Endodermal cell (in vitro differentiated cells): ENCODE data around the gene RUSC2. TPM values are rescaled to one million over a fixed set of nuclear protein-coding genes. Genes with fewer than 3 reads are reported as not detected.

Experiments
- DNase-seq: peaks from one replicate; pipeline ENCODE4 v3.0.0-alpha.2; 2017
- H3K27ac ChIP-seq: 2 replicates; pipeline ENCODE4 v1.5.1; 2013; ENCODE audit warnings: mild to moderate bottlenecking, low read depth, low read length, moderate library complexity
- H3K27me3 ChIP-seq: 2 replicates; pipeline ENCODE4 v1.6.1; 2013; ENCODE audit warnings: mild to moderate bottlenecking, low read length, moderate library complexity; ENCODE audit not compliant: insufficient read depth, control insufficient read depth, poor library complexity, severe bottlenecking
- H3K36me3 ChIP-seq: 2 replicates; pipeline ENCODE4 v1.7.0; 2013; ENCODE audit warnings: mild to moderate bottlenecking, low read length, moderate library complexity; ENCODE audit not compliant: control insufficient read depth, insufficient read depth
- H3K4me1 ChIP-seq: one replicate; pipeline ENCODE4 v1.7.0; 2013; ENCODE audit warnings: low read length; ENCODE audit not compliant: control insufficient read depth, insufficient read depth
- H3K4me3 ChIP-seq: 2 replicates; pipeline ENCODE4 v1.5.1; 2013; ENCODE audit warnings: mild to moderate bottlenecking, low read length, moderate library complexity
- H3K9ac ChIP-seq: 2 replicates; pipeline ENCODE4 v1.6.1; 2013; ENCODE audit warnings: mild to moderate bottlenecking, low read length, moderate library complexity; ENCODE audit not compliant: poor library complexity, severe bottlenecking; ENCODE audit errors: extremely low read depth
- H3K9me3 ChIP-seq: 2 replicates; pipeline ENCODE4 v1.6.1; 2013; ENCODE audit warnings: mild to moderate bottlenecking, low read length, moderate library complexity; ENCODE audit not compliant: control insufficient read depth
- H3K27ac Mint-ChIP-seq: 2 replicates; pipeline ENCODE4 v1.8.0; 2020; ENCODE audit warnings: mixed read lengths
- H3K27me3 Mint-ChIP-seq: 2 replicates; pipeline ENCODE4 v1.8.0; 2021; ENCODE audit warnings: mild to moderate bottlenecking, mixed read lengths; ENCODE audit not compliant: insufficient read depth
- H3K36me3 Mint-ChIP-seq: 2 replicates; pipeline ENCODE4 v1.8.0; 2020; ENCODE audit warnings: low read depth, mixed read lengths
- H3K4me1 Mint-ChIP-seq: 2 replicates; pipeline ENCODE4 v1.8.0; 2020; ENCODE audit warnings: mixed read lengths
- H3K4me3 Mint-ChIP-seq: 2 replicates; pipeline ENCODE4 v1.8.0; 2020; ENCODE audit warnings: mild to moderate bottlenecking, moderate library complexity, mixed read lengths
- H3K9me3 Mint-ChIP-seq: 2 replicates; pipeline ENCODE4 v1.8.0; 2020; ENCODE audit warnings: mild to moderate bottlenecking, mixed read lengths
- CTCF ChIP-seq: fragments of 200-600 bp; sonication (generic); conservative IDR thresholded peaks from 2 replicates; pipeline ENCODE4 v1.5.0; 2021; ENCODE audit warnings: antibody characterized with exemption, mild to moderate bottlenecking
- WGBS, 2 experiments: methylation state at CpG; one replicate each; pipeline versions ENCODE4 v1.1.5 to v1.1.7; 2013; ENCODE audit warnings: missing lambda C conversion rate in 2 of 2, mixed read lengths in 1 of 2; ENCODE audit not compliant: insufficient coverage in 1 of 2, insufficient read length in 1 of 2; 5-methylcytosine and 5-hydroxymethylcytosine counted together
- total RNA-seq, 2 donors: library from RNA; stranded (reverse); fragmentation: NEBNext Ultra II Directional in 1 of 2; extraction: Animal tissue kit (Norgen Biotek cat#: 25700) in 1 of 2; gene quantifications; 2 replicates in 1 of 2; 3 replicates in 1 of 2; pipeline ENCODE4 v1.2.1, GENCODE V29; 2021

The RUSC2 gene
- total RNA-seq, 2 donors from 2014 or later = 17.2 to 21.0 TPM

DNA sequence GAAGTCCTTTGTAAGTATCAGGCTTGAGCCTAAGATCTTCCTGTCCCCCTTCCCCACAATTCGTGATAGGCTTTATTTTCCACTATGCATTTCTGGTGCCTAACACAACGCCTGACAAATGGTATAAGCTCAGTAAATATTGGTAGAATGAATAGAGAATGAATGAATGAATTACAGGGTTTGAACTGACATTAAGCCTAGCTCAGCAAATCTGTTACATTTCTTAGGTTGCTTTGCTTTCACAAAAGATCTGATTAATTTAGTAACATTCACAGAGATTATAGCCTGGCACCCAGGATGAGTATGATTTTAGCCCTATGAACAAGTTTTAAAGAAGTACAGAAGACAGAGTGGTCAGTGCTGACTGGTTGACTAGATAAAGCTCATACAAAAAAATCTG is 16.4 kb downstream of the RUSC2 start:
- peaks cover 10% of the 10 kb centered on the region for H3K4me1 Mint-ChIP-seq
- Histone ChIP-seq H3K9ac (no peak overlapping the region), H3K4me3 (no peak overlapping the region), H3K36me3 (no peaks in the 10 kb centered on the region), H3K9me3 (peaks cover 36% of the 10 kb centered on the region), H3K4me1 (peaks cover 5% of the 10 kb centered on the region), H3K27me3 (no peaks in the 10 kb centered on the region), H3K27ac (no peak overlapping the region)
- DNase-seq = no peak
- H3K36me3 Mint-ChIP-seq = peaks cover 9% of the 10 kb centered on the region
- H3K4me3 Mint-ChIP-seq = no peak overlapping the region
- WGBS, 2 experiments = 83 to 98% methylated on average over 1 to 2 of the region's 2 CpGs
- H3K27ac Mint-ChIP-seq = no peak overlapping the region
- H3K27me3 Mint-ChIP-seq = no peaks in the 10 kb centered on the region
- TF ChIP-seq CTCF = no peak
- H3K9me3 Mint-ChIP-seq = peaks cover 21% of the 10 kb centered on the region

DNA sequence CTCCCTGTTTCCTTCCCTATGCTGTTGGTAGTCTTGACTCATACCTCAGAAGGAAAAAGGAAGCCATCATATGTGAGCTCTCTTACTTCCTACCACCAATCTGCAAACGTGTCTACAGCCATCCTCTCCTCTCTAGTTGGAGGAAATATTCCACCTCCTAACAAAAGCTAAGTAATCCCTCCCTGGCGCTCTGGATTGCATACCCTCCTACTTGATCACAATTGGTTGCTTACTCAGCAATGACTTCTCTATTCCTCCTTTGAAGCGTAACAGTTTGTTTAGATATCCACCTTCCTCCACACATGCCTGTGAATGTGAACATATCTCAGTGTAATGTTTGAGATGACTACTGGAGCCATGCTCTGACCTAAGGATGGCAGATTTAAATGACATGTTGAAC is 18.2 kb downstream of the RUSC2 start:
- Mint-ChIP-seq H3K27me3 (no peaks in the 10 kb centered on the region), H3K4me1 (peaks cover 10% of the 10 kb centered on the region), H3K4me3 (no peak overlapping the region), H3K9me3 (peaks cover 11% of the 10 kb centered on the region), H3K27ac (no peak overlapping the region), H3K36me3 (peaks cover 10% of the 10 kb centered on the region)
- Histone ChIP-seq H3K9me3 (peaks cover 21% of the 10 kb centered on the region), H3K27me3 (no peaks in the 10 kb centered on the region), H3K27ac (no peak overlapping the region), H3K9ac (no peak overlapping the region), H3K4me1 (peaks cover 5% of the 10 kb centered on the region), H3K4me3 (no peak overlapping the region), H3K36me3 (no peaks in the 10 kb centered on the region)
- TF ChIP-seq CTCF = no peak
- DNase-seq = no peak
- 67 to 74% methylated on average over 2 to 3 of the region's 3 CpGs for WGBS, 2 experiments

DNA sequence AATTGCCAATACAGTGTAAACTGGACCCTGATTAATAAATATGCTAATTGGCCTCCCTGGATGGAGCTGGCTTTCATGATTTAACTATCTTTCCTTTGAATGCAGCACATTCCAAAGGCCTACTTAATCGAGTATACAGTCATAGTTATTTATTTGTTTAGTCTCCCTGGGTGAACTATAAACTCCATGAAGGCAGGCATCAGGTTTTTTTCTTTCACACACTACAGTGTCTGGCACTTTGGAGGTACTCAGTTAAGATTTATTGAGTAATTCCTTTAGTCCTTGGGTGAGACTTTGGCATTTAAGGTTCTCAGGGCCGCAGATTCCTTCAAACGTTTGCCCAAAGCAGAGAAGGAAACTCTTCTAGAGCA is 20.5 kb downstream of the RUSC2 start:
- no peak for TF ChIP-seq CTCF
- no peaks in the 10 kb centered on the region for H3K27me3 ChIP-seq
- H3K36me3 ChIP-seq = no peaks in the 10 kb centered on the region
- Mint-ChIP-seq H3K36me3 (peaks cover 5% of the 10 kb centered on the region), H3K27me3 (no peaks in the 10 kb centered on the region), H3K9me3 (no peaks in the 10 kb centered on the region), H3K27ac (no peak overlapping the region), H3K4me3 (no peak overlapping the region), H3K4me1 (peaks cover 10% of the 10 kb centered on the region)
- H3K9ac ChIP-seq = no peak overlapping the region
- peaks cover 8% of the 10 kb centered on the region for H3K4me1 ChIP-seq
- peaks cover 9% of the 10 kb centered on the region for H3K9me3 ChIP-seq
- no peak for DNase-seq
- 90 to 92% methylated on average over 2 to 3 of the region's 3 CpGs for WGBS, 2 experiments
- no peak overlapping the region for H3K4me3 ChIP-seq
- no peak overlapping the region for H3K27ac ChIP-seq
